A172 (cell line): ENCODE results near the gene CSRP2. TPM values are rescaled to one million over a fixed set of nuclear protein-coding genes. Genes with fewer than 3 reads are reported as not detected.

Source experiments
- DNase-seq: peaks from one replicate; pipeline ENCODE4 v3.0.0-alpha.2; 2015; ENCODE audit warnings: low spot score
- total RNA-seq: library from RNA; depleted of rRNA; stranded (reverse); fragments of >200 nt; shearing (Covaris generic); gene quantifications from 2 replicates; pipeline ENCODE4 v1.2.3, GENCODE V29; 2014

Gene CSRP2
- total RNA-seq, 1 experiment from 2014 or later = 36.7 TPM

DNA sequence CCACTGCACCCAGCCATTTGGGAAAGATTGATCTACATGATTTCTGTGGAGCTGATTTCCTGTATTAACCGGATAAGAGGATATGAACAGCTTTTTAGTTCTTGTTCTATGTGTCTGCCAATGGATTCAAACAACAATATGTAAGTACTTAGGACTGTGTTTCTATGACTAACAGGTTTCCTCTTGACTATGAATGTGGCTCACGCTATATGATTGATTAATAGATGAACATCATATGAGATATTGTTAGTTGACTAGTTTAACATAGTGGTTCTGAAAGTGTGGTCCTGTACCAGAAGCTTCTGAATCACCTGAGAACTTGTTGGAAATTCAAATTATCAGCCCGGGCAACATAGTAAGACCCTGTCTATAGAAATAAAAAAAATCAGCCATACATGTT lies 12.8 kb upstream of the CSRP2 start:
- no peak for DNase-seq

DNA sequence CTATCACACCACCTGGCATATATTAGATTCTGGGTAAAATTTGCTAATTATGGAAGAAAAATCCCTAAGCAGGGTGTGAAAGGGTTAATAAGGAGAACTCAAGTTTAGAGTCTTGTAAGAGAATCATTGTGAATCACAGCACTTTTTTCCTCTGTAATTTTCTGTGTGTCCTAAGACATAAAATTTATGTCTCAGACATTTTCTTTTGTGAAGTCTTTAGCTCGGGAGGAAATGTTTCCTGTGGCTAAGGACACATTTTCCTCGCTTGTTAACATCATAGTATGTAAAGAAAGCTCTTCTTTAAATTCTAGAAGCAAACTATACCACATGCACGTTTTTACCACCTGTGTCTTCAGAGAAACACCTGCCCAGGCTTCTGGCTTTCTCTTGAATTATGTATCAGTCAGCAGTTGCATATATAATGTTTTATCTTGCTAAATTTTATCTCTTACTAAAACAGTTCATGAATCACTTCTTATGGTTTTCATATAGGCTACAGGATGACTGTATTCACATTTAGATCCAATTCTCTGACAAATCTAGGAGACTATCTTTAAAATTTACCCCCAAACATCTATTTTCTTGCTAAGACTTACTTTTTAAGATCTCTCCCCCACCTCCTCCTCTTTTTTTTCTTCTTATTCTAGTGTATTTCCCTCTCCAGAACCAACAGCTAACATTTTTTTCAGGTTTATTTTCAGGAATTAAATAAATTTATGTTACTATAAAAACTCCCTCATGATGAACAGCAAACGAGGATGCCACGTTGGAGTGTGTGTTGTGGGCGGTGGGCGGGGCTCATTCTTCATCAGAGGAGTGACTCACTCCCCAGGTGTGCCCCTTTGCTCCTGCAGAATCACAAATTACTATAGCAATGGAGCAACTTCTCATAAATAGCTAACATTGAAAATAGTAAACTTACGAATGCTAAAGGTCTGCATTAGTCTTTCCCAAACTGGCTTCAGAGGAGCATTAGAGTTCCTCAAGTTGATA lies 11.6 kb upstream of the CSRP2 start:
- DNase-seq = peak; percentile 39

- DNase-seq = no peak
Measured at GRCh38 chr12:76888775-76889174, 10.0 kb upstream of the CSRP2 start.

DNA sequence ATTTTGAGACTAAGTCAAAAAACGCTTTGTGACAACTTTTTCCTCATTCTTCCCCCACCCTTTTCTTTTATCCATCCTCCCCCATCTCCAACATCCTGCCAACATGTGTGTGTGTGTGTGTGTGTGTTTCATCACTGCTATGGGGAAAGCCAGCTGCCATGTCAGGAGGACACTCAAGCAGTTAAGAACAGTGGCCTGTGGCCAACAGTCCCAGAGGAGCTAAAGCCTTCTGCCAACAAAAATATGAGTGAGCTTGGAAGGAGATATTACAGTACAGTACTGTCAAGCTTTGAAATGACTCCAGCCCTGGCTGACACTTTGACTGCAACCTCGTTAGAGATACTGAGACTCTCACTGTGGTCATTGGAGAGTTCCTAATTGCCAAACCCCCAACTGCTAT lies 5.0 kb upstream of the CSRP2 start:
- no peak for DNase-seq

GRCh38 chr12:76883151-76883550 lies 4.3 kb upstream of the CSRP2 start:
- peak; percentile 16 for DNase-seq

GRCh38 chr12:76882367-76882766 lies 3.5 kb upstream of the CSRP2 start:
- no peak for DNase-seq

- DNase-seq = no peak
Measured at GRCh38 chr12:76881142-76881541, 2.3 kb upstream of the CSRP2 start.

- no peak for DNase-seq
Measured at GRCh38 chr12:76880519-76881023, 1.8 kb upstream of the CSRP2 start.

DNA sequence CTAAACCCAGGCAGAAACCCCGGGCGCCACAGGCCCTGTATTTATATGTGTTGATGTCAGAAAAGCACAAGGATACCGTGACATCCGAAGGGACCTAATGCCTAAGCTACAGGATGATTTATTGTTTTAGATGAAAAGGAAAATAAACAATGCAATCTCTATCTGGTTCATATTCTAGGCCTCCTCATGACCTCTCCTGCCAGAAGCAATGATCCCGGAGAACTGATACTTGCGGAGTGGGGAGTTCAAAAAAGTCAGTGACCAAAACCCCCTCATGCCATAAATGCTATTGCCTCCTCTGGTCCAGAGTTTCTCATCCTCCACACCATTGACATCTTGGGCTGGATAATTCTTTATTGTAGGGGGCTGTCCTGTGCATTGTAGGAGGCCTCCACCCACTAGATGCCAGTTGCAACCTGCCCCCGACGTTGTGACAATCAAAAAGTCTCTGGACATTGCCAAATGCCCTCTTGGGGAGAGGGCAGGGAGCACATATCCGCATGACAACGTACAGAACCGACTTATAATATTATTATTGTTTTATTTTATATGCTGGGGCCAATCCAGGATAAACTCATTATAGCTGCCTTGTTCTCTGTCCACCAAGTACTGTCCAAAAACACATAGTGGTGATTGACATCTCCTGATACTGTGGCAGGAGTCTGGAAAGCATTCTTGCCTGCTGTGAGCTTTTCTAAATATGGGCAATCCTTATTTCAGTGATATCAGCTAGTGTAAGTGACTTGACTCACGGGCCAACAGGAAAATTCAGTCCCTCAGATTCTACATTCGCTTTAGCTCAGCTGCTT lies 1.1 kb upstream of the CSRP2 start:
- DNase-seq = no peak

- DNase-seq = peak; percentile 8
Measured at GRCh38 chr12:76878099-76878898, 520 bp downstream of the CSRP2 start.

DNA sequence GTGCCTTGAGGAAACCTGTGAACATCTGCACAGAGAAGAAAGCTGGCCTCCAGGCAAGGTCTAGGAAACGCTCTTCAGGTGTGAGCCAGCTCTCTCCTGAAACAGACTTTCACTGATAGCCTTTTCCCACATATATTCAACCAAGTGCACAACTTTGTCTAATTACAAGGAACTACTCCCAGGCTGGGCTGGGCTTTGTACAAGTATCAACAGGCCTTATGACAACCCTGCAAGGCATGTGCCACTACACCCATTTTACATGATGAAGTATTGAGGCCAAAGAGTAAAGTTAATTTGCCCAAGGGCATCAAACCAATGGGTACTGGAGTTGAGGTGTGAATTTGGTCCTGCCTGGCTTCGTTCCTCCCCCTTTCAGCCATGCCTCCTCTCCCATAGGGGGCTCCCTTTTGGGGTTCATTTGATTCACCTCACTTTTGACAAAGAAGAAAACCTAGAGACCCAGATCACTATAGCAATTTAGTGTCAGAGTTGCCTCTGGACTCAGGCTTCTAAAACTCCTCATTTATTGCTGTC lies 2.1 kb downstream of the CSRP2 start:
- DNase-seq = no peak

GRCh38 chr12:76874491-76875190 lies 4.2 kb downstream of the CSRP2 start:
- no peak for DNase-seq

DNA sequence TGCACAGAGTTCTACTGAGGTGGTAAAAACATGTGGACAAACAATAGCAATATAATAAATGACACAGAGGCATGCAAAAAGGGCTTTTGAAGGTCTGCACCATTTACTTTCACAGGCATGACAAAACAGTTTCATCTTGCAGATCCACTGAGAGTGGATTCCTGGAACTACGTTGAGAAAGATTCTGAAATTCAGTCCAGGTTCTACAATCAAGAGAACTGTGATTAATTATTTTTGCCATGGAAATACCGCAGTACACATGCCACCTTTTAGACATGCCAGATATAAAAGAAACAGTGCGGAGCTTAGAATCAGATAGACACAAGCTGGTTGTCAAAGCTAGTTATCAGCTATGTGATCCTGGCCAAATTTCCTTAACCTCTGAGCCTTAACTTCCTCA lies 4.8 kb downstream of the CSRP2 start:
- DNase-seq = no peak

DNA sequence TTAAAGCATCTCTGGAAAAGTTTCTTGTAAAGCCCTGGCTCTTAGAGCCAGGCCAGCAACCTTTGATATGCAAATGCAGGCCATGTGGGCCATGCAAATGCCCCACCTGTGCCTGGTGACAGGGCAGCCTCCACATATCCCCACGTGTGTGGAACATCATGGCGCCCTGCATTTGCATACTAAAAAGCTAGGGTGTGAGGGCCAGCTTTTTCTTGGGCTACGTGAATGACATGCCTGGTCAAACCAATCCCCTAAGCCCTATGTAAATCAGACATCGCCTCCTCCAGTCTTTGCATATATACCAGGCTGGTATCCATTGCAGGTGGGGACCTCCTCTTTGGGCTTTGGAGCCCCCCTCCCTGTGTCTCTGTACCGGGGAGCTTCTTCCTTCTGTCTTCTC lies 6.4 kb downstream of the CSRP2 start:
- no peak for DNase-seq

GRCh38 chr12:76871742-76872141 lies 7.1 kb downstream of the CSRP2 start:
- no peak for DNase-seq

- DNase-seq = no peak
Measured at GRCh38 chr12:76871082-76871481, 7.7 kb downstream of the CSRP2 start.

- no peak for DNase-seq
Measured at GRCh38 chr12:76866726-76867125, 12.1 kb downstream of the CSRP2 start.

DNA sequence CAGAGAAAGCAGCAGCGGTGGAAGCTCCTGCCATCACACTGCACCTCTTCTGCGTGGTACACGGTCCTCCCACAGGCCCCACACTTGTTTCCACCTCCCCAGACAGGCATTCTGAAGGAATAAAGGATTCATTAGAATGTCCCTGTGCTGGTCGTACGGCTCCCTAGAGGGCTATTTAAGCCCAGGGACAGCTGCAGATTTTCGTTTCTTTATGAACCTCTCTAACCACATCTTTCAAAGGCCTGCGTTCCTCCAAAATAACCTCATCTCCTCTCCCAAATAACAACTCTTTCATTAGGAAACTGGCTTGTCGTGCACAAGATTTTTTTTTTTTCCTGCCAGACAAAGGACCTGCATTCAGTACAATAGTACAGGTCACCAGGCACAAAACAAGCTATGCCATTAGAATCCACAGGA lies 12.7 kb downstream of the CSRP2 start:
- DNase-seq = no peak

GRCh38 chr12:76864791-76865400 lies 13.9 kb downstream of the CSRP2 start:
- DNase-seq = no peak

DNA sequence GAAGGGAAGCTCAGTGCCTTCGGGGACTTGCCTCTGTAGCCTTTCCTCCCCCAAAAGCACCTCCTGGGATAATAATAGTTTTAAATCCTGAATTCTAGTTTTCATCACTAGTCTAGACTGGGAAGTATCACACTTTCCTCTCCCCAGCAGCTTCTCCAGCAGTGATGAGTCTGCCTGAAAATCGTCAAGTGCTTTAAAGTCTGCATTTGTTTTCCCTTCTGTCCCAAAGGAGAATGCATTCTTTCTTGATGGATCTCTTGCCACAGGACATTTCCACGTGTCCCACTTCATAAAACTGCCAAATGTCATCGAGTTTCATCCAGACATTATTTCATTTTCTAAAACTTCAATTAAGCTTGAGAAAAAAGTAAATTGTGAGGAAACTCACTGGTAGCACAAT lies 15.0 kb downstream of the CSRP2 start:
- DNase-seq = no peak
